HG03521 (cell line): ENCODE data around the gene PML.
"Not testable (repeated sequence)": the region's sequence is repeated elsewhere in the genome, so short reads cannot be mapped to it uniquely, and the experiment has no call there.

Experiments used
- ATAC-seq: cut with Tn5 transposase; IDR thresholded peaks from one replicate; pipeline ENCODE4 v1.9.1; 2021; ENCODE audit warnings: mild to moderate bottlenecking, moderate library complexity; ENCODE audit not compliant: unreplicated experiment

Gene PML

GRCh38 chr15:74037171-74038117 lies 42.9 kb downstream of the PML start:
- no peak for ATAC-seq

GRCh38 chr15:74038707-74039655 lies 44.5 kb downstream of the PML start:
- no peak for ATAC-seq

DNA sequence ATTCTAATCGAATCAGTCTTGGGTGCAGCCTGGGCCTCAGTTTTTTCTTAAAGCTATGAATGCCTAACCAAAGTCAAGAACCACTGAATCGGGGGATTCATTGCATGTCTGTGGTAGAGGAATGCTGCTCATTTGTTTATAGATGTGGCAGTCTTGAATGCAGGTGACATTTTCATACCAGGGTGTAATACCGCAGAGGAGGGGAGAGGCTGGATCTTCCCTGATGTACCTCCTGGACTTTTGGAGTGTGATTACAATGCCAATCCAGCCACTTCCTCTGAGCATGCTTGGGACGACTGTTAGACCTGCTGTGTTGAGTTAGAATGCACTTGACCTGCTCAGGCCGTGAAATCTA lies 45.1 kb downstream of the PML start:
- no peak for ATAC-seq

GRCh38 chr15:74040109-74040850 lies 45.8 kb downstream of the PML start:
- no peak for ATAC-seq

DNA sequence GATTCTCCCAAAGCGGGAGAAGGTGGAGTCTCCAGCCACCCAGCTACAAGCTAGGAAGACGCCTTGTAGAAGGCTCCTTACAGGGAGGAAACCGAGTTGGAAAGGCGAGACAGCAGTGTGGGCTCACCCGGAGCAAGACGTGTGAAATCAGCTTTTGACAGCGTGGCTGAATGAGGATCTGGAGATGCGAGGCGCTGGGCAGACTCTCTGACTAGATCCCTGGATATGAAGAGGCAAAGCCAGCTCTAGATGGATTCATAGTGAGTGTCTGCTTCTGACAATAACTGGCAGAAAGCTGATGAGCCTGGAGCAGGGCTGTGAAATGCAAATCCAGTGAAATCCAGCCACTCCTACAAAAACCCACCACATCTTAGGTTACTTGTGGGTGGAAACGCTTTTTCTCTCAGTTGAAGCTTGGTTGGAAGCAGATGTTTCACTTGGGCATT lies 46.8 kb downstream of the PML start:
- no peak for ATAC-seq

- no peak for ATAC-seq
Measured at GRCh38 chr15:74041777-74042435, 47.4 kb downstream of the PML start.

DNA sequence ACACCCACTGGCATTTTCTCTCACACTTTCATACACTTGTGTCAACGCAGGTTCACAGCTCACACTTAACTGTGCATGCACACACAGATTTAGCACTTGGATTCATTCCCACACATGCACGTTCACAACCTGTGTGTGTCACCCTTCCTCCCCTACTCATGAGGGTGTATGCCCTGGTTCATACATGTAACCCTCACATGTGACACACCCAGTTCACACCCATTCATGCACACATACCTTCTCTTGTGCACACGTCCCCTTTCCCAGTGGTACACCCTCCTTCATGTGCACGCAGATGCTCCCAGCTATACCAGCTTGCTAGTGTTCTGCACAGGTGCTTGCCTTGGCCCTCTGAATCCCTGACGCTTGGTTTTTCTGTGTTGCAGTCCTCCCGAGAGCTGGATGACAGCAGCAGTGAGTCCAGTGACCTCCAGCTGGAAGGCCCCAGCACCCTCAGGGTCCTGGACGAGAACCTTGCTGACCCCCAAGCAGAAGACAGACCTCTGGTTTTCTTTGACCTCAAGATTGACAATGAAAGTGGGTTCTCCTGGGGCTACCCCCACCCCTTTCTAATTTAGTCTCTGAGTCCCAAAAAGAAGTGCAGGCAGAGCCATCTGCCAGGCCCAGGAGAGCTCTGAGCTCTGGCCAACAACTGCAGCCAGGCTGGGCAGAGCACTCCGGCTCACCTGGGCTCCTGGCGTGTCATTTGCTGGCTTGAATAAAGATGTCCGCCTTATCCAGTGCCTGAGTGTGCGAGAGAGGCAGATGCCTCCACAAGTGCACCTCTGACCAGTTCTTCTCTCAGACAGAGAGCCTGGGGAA lies 48.3 kb downstream of the PML start:
- no peak for ATAC-seq

- ATAC-seq = no peak
Measured at GRCh38 chr15:74043425-74044266, 49.1 kb downstream of the PML start.

- ATAC-seq = no peak
Measured at GRCh38 chr15:74044267-74045110, 50.0 kb downstream of the PML start.

GRCh38 chr15:74045184-74045583 lies 50.7 kb downstream of the PML start:
- no peak for ATAC-seq

GRCh38 chr15:74045636-74046274 lies 51.2 kb downstream of the PML start:
- no peak for ATAC-seq

- ATAC-seq = no peak
Measured at GRCh38 chr15:74046275-74046674, 51.8 kb downstream of the PML start.

DNA sequence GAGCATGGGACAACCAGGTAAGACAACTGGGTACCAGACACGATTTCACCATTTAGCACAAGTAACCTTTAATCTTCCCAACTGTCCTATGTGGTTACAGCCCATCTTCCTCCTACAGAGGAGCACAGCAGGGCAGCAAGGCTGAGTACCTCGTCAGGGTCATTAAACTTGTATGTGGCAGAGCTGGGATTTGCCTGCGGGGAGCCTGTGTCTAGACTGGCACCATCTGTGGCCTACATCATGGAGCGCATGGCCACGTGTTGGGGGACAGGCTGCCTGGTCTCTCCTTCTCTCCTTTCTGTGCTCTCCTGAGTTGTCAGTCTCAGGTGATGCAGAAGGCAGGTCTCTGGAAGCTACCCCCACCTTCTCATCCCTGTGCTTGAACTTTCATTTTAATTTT lies 55.6 kb downstream of the PML start:
- ATAC-seq = no peak

GRCh38 chr15:74050556-74051234 lies 56.2 kb downstream of the PML start:
- no peak for ATAC-seq

DNA sequence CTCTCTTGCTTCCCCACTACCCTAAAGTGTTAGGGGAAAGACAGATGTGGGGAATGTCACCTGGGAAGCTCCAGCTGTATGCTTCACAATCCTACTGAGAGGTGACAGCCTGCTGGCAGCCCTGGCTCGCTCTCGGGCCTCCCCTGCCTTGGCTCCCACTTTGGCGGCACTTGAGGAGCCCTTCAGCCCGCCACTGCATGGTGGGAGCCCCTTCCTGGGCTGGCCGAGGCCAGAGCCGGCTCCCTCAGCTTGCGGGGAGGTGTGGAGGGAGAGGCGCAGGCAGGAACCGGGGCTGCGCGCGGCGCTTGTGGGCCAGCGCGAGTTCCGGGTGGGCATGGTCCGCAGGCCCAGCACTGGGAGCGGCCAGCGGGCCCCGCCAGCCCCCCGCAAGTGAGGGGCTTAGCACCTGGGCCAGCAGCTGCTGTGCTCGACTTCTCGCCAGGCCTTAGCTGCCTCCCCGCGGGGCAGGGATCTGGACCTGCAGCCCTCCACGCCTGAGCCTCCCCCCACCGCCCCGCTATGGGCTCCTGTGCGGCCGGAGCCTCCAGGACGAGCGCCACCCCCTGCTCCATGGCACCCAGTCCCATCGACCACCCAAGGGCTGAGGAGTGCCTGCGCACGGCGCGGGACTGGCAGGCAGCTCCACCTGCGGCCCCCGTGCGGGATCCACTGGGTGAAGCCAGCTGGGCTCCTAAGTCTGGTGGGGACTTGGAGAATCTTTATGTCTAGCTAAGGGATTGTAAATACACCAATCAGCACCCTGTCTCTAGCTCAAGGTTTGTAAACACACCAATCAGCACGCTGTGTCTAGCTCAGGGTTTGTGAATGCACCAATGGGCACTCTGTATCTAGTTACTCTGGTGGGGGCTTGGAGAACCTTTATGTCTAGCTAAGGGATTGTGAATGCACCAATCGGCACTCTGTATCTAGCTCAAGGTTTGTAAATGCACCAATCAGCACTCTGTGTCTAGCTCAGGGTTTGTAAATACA lies 58.0 kb downstream of the PML start:
- not testable (repeated sequence) for ATAC-seq
